Cerebellar nuclear complex (tissue), 1 donor: ENCODE data around the gene LMAN1.

Experiments used
- DNase-seq, 2 experiments: peaks; one replicate each; lab custom pipeline; 2025; lab: John Stamatoyannopoulos, UW

Gene LMAN1

GRCh38 chr18:59303006-59303405 is 56.1 kb downstream of the LMAN1 start:
- DNase-seq = no peak

DNA sequence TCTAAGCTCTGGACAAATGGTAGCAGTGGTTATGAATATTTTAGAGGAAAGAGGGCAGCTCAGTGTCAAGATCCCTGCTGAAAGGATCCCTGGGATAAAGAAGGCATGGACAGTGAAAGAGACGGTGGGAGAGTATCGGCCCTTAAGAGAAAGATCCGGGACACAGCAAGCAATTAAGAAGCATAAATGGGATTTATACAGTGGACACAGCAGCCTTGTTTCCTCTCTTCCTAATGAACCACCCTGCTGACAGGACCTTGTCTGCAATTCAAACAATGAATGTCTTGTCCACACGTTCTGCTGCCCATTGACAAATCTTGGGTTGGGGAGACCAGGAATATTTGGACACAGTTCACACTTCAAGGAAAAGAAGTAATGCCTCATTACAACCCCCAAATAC is 57.1 kb downstream of the LMAN1 start:
- DNase-seq = no peak

GRCh38 chr18:59300676-59301285 is 58.3 kb downstream of the LMAN1 start:
- DNase-seq = no peak

DNA sequence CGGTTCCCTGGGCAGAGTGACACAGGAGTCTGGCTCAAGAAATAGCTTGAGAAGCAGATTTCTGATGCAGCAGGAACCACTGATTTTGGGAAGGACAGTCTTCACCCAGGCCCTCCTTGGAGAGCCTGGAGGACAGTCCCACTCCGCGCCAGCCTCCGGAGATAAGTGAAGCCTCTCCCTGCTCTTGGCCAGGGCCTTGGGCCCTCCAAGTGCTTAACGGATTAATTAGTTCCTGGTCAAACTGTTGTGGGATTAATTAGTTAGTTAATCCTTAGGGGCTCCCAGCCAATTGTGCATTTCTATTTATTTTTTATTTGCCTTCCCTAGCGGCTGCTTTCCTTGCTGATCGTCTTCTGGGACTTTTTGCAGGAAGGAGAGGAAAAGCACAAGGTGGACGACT is 60.2 kb downstream of the LMAN1 start:
- no peak for DNase-seq

GRCh38 chr18:59293317-59293716 is 65.7 kb downstream of the LMAN1 start:
- no peak for DNase-seq

GRCh38 chr18:59286341-59286740 is 72.7 kb downstream of the LMAN1 start:
- no peak for DNase-seq

GRCh38 chr18:59282341-59282740 is 76.7 kb downstream of the LMAN1 start:
- no peak for DNase-seq

DNA sequence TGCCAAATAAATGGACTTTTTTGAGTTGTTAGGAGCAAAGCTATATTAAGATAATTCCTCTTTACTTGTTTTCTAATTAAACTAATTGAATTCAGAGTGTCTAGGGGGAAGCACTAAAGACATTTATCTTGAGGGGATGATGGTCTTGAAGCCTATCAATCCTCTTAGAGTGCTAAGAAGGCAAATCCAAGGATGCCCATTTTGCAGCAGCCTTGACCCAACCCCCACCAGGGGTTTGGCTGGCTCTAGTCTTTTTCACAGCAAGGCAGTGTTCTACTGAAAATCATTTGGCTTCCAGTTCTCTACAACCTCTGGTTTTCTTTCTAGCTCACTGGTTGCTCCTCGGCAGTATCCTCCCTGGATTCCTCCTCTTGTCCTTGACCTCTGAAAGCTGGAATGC is 79.3 kb downstream of the LMAN1 start:
- DNase-seq = no peak

GRCh38 chr18:59279193-59279592 is 79.9 kb downstream of the LMAN1 start:
- no peak for DNase-seq

- no peak for DNase-seq
These were observed 80.3 kb downstream of the LMAN1 start for GRCh38 chr18:59278793-59279192.
